ENCODE results near the gene TMEM39B.

DNA sequence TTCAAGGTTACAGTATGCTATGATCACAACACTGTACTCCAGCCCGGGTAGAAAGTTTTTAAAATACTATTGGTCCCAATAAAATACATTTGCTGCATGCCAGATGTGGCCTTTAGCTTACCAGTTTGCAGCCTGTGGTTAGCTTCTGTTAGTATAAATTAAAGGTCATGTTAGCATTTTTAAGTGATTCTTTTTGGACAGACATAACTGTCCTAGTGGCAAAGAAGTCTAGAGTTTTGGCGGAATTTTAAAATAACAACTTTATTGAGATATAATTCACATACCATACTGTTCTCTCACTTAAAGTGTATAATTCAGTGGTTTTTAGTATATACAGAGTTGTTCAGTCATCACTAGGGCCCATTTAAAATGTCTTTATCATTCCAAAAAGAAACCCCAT, 24.3 kb upstream of the TMEM39B start:
- TF ChIP-seq ZNF274 (IDR thresholded peaks at IDR 0.05; ENCODE audit: low read depth, low read length) = no peak
- TF ChIP-seq YY1 (IDR thresholded peaks at IDR 0.05; ENCODE audit: insufficient read depth, insufficient read length) = no peak

All from NT2/D1 (cell line).